Measurements from ENCODE around the gene TANGO2.

GRCh38 chr22:20085651-20086050 is 64.7 kb downstream of the TANGO2 start:
- no peak for TF ChIP-seq CTCF (IDR thresholded peaks at IDR 0.05)
- TF ChIP-seq POLR2A (IDR thresholded peaks at IDR 0.05), result no peak

Data from adrenal gland (tissue), 5 donors.